ENCODE results near the gene MAPK8IP2.
A peak's percentile ranks its signal among the peaks of the same experiment; 100 is the strongest.

The MAPK8IP2 gene

GRCh38 chr22:50600538-50600937 lies at the start of gene MAPK8IP2:
Gene MAPK8IP2 (plus strand): TSS chr22:50600793. CDS start chr22:50600819, 26 bp downstream.
- DNase-seq (ENCODE audit: low spot score): peak; percentile 42

GRCh38 chr22:50551160-50551752 lies 49.3 kb upstream of the MAPK8IP2 start:
- DNase-seq (ENCODE audit: low spot score): no peak

GRCh38 chr22:50553310-50553709 lies 47.3 kb upstream of the MAPK8IP2 start:
- no peak for DNase-seq (ENCODE audit: low spot score)

GRCh38 chr22:50556703-50557102 lies 43.9 kb upstream of the MAPK8IP2 start:
- no peak for DNase-seq (ENCODE audit: low spot score)

GRCh38 chr22:50560034-50560433 lies 40.6 kb upstream of the MAPK8IP2 start:
- DNase-seq (ENCODE audit: low spot score): no peak

GRCh38 chr22:50561401-50562358 lies 38.9 kb upstream of the MAPK8IP2 start:
- no peak for DNase-seq (ENCODE audit: low spot score)

GRCh38 chr22:50562523-50563412 lies 37.8 kb upstream of the MAPK8IP2 start, which contains the start of gene SYCE3:
Gene SYCE3 (minus strand): TSS chr22:50562919. CDS start chr22:50556405, 6,514 bp downstream.
- DNase-seq (ENCODE audit: low spot score): peak; percentile 96

- DNase-seq (ENCODE audit: low spot score): no peak
Observed at GRCh38 chr22:50563413-50564160, 37.0 kb upstream of the MAPK8IP2 start.

GRCh38 chr22:50564289-50564688 lies 36.3 kb upstream of the MAPK8IP2 start:
- no peak for DNase-seq (ENCODE audit: low spot score)

- DNase-seq (ENCODE audit: low spot score): no peak
Observed at GRCh38 chr22:50567721-50568252, 32.8 kb upstream of the MAPK8IP2 start.

- no peak for DNase-seq (ENCODE audit: low spot score)
Observed at GRCh38 chr22:50568626-50569025, 32.0 kb upstream of the MAPK8IP2 start.

- no peak for DNase-seq (ENCODE audit: low spot score)
Observed at GRCh38 chr22:50569041-50569459, 31.5 kb upstream of the MAPK8IP2 start.

GRCh38 chr22:50569896-50570535 lies 30.6 kb upstream of the MAPK8IP2 start:
- DNase-seq (ENCODE audit: low spot score): no peak

GRCh38 chr22:50570861-50571260 lies 29.7 kb upstream of the MAPK8IP2 start:
- DNase-seq (ENCODE audit: low spot score): no peak

- DNase-seq (ENCODE audit: low spot score): no peak
Observed at GRCh38 chr22:50571264-50572175, 29.1 kb upstream of the MAPK8IP2 start.

- DNase-seq (ENCODE audit: low spot score): no peak
Observed at GRCh38 chr22:50572965-50573364, 27.6 kb upstream of the MAPK8IP2 start.

- DNase-seq (ENCODE audit: low spot score): no peak
Observed at GRCh38 chr22:50573491-50574382, 26.9 kb upstream of the MAPK8IP2 start.

GRCh38 chr22:50574383-50574755 lies 26.2 kb upstream of the MAPK8IP2 start:
- DNase-seq (ENCODE audit: low spot score): no peak
